Measurements from ENCODE around the gene UBE2O. TPM values are rescaled to one million over a fixed set of nuclear protein-coding genes. Genes with fewer than 3 reads are reported as not detected.
A peak's percentile ranks its signal among the peaks of the same experiment; 100 is the strongest.

Gene UBE2O
- total RNA-seq, 1 donor from 2014 or later = 12.6 TPM

DNA sequence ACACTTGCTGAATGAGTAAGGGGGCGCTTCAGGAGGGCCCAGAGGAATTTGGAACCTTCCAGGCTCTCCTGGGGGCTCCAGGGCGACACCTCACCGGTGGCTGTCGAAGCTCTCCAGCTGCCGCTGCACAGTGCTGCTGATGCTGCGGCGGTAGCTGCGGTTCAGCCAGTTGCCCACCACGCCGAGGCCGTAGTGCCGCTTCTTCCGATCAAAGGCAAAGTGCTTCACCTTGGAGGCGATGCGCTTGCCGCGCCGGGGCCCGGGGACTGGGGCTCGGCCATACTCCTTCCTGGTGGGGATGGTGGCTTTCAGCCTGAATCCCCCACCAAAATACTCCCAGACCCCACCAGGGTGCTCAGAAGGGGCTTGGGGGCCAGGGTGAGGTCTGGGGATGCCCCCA is 23.8 kb upstream of the UBE2O start:
- Histone ChIP-seq H3K27me3 (ENCODE audit: control insufficient read depth, insufficient read depth, low read length) (no peaks in the 10 kb centered on the region), H3K4me3 (ENCODE audit: low read depth, low read length) (no peak overlapping the region), H3K36me3 (ENCODE audit: control insufficient read depth, insufficient read depth, low read length) (peaks cover 2% of the 10 kb centered on the region)
- no peak for DNase-seq (ENCODE audit: low read depth)
- TF ChIP-seq, protein P1, sequence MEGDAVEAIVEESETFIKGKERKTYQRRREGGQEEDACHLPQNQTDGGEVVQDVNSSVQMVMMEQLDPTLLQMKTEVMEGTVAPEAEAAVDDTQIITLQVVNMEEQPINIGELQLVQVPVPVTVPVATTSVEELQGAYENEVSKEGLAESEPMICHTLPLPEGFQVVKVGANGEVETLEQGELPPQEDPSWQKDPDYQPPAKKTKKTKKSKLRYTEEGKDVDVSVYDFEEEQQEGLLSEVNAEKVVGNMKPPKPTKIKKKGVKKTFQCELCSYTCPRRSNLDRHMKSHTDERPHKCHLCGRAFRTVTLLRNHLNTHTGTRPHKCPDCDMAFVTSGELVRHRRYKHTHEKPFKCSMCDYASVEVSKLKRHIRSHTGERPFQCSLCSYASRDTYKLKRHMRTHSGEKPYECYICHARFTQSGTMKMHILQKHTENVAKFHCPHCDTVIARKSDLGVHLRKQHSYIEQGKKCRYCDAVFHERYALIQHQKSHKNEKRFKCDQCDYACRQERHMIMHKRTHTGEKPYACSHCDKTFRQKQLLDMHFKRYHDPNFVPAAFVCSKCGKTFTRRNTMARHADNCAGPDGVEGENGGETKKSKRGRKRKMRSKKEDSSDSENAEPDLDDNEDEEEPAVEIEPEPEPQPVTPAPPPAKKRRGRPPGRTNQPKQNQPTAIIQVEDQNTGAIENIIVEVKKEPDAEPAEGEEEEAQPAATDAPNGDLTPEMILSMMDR (IDR thresholded peaks at IDR 0.05; ENCODE audit: insufficient read depth, low read length, poor library complexity, severe bottlenecking) = no peak

DNA sequence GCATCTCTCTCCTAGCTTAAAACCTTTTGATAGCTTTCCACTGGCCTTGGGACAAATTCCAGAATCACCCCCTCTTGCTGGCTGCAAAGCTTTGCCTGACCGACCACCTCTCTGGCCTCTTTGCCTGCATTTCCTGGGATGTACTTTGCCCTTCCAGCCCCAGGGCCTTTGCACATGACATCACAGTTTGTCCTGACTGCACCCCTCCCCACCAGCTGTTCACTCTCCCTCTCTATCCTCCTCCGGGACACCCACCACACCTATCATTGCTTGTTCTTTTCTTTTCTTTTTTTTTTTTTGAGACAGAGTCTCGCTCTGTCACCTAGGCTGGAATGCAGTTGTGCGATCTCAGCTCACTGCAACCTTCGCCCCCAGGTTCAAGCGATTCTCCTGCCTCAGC is 22.4 kb upstream of the UBE2O start:
- H3K4me3 ChIP-seq (ENCODE audit: low read depth, low read length) = no peak overlapping the region
- TF ChIP-seq, protein P1 (IDR thresholded peaks at IDR 0.05; ENCODE audit: insufficient read depth, low read length, poor library complexity, severe bottlenecking) = no peak
- no peaks in the 10 kb centered on the region for H3K27me3 ChIP-seq (ENCODE audit: control insufficient read depth, insufficient read depth, low read length)
- peaks cover 2% of the 10 kb centered on the region for H3K36me3 ChIP-seq (ENCODE audit: control insufficient read depth, insufficient read depth, low read length)
- no peak for DNase-seq (ENCODE audit: low read depth)

DNA sequence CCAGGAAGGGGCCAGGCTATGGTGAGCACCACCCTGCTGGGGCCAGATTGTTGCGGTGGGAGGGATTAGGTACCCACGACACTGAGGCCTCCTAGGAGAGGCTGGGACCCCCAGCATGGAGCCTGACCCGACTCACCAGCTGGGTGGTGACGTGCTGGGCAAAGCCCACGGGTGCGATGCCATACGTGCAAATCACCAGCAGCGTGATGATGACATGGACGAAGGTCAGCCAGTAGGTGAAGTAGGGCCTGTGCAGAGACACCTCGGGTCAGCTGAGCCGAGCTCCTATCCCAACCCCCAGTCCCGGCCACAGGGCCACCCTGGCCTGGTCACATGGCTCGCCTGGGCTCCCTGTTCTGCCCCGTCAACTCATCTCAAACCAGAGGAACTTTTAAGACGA is 21.9 kb upstream of the UBE2O start:
- TF ChIP-seq, protein P1 (IDR thresholded peaks at IDR 0.05; ENCODE audit: insufficient read depth, low read length, poor library complexity, severe bottlenecking) = no peak
- no peak overlapping the region for H3K4me3 ChIP-seq (ENCODE audit: low read depth, low read length)
- no peaks in the 10 kb centered on the region for H3K27me3 ChIP-seq (ENCODE audit: control insufficient read depth, insufficient read depth, low read length)
- peaks cover 2% of the 10 kb centered on the region for H3K36me3 ChIP-seq (ENCODE audit: control insufficient read depth, insufficient read depth, low read length)
- DNase-seq (ENCODE audit: low read depth) = no peak

DNA sequence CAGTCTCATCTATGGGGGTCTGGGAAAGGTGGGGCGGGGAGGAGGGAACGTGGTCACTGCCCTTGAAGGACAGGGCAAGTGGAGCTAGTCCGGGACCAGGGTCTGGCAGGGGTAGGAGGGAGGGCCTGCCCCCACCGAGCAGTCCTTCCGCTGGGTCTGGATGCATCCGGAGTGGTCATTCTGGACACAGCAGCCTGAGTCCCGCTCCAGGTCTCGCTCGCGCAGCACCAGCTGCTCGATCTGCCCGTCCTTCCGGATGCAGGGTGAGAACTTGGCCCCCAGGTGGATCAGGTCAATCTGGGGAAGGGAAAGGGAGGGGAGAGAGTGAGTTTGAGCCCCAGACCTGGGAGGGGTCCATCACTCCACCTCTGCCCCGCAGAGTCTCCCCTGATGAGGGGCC is 21.3 kb upstream of the UBE2O start:
- Histone ChIP-seq H3K27me3 (ENCODE audit: control insufficient read depth, insufficient read depth, low read length) (no peaks in the 10 kb centered on the region), H3K36me3 (ENCODE audit: control insufficient read depth, insufficient read depth, low read length) (peaks cover 2% of the 10 kb centered on the region), H3K4me3 (ENCODE audit: low read depth, low read length) (no peak overlapping the region)
- TF ChIP-seq, protein P1 (IDR thresholded peaks at IDR 0.05; ENCODE audit: insufficient read depth, low read length, poor library complexity, severe bottlenecking) = no peak
- DNase-seq (ENCODE audit: low read depth) = no peak

DNA sequence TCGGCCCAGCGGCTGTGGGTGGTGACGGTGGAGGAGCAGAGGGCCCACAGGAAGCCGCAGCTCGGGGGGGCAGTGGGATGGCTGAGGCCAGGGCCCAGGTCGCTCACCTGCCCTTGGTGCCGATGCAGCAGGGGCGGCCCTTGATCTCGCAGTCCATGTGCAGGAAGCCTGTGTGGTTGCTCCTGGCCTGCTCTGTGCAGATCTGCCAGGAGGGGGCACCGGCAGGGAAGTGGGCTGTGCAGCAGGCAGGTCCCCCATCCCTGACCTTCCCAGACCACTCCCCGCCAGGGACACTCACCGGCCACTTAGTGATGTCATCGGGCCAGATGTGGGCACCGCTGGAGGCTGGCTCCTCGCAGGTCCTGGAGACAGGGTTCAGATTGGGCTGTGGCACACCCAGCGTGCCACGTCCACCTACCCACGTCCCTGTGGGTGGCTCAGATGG is 20.6 kb upstream of the UBE2O start:
- Histone ChIP-seq H3K36me3 (ENCODE audit: control insufficient read depth, insufficient read depth, low read length) (peaks cover 2% of the 10 kb centered on the region), H3K4me3 (ENCODE audit: low read depth, low read length) (no peak overlapping the region), H3K27me3 (ENCODE audit: control insufficient read depth, insufficient read depth, low read length) (no peaks in the 10 kb centered on the region)
- DNase-seq (ENCODE audit: low read depth) = no peak
- TF ChIP-seq, protein P1 (IDR thresholded peaks at IDR 0.05; ENCODE audit: insufficient read depth, low read length, poor library complexity, severe bottlenecking) = peak; percentile 45

DNA sequence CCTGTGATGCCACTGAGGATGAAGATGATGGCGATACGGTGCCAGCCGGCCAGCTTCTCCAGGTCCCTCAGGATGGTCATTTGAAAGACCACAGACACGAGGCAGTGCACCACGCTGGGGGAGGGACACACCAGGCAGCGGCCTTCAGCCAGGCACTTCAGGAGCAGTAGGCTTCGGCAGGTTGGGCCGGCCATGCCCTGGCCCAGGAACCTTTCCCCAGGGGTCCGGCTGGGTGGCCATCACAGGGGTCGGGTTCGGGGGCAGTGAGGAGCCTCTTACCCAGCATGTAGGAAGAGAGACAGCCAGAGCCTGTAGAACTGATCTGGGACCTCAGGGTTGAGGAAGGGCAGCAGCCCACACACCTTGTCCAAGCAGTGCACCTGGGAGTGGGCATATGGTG is 19.8 kb upstream of the UBE2O start:
- H3K27me3 ChIP-seq (ENCODE audit: control insufficient read depth, insufficient read depth, low read length) = no peaks in the 10 kb centered on the region
- H3K36me3 ChIP-seq (ENCODE audit: control insufficient read depth, insufficient read depth, low read length) = peaks cover 2% of the 10 kb centered on the region
- no peak for DNase-seq (ENCODE audit: low read depth)
- no peak overlapping the region for H3K4me3 ChIP-seq (ENCODE audit: low read depth, low read length)
- TF ChIP-seq, protein P1 (IDR thresholded peaks at IDR 0.05; ENCODE audit: insufficient read depth, low read length, poor library complexity, severe bottlenecking) = no peak
